HG03521 (cell line): ENCODE data around the gene STAB2.
"Not testable (repeated sequence)": the region's sequence is repeated elsewhere in the genome, so short reads cannot be mapped to it uniquely, and the experiment has no call there.

Experiments used
- ATAC-seq: cut with Tn5 transposase; IDR thresholded peaks from one replicate; pipeline ENCODE4 v1.9.1; 2021; ENCODE audit warnings: mild to moderate bottlenecking, moderate library complexity; ENCODE audit not compliant: unreplicated experiment

The STAB2 gene

DNA sequence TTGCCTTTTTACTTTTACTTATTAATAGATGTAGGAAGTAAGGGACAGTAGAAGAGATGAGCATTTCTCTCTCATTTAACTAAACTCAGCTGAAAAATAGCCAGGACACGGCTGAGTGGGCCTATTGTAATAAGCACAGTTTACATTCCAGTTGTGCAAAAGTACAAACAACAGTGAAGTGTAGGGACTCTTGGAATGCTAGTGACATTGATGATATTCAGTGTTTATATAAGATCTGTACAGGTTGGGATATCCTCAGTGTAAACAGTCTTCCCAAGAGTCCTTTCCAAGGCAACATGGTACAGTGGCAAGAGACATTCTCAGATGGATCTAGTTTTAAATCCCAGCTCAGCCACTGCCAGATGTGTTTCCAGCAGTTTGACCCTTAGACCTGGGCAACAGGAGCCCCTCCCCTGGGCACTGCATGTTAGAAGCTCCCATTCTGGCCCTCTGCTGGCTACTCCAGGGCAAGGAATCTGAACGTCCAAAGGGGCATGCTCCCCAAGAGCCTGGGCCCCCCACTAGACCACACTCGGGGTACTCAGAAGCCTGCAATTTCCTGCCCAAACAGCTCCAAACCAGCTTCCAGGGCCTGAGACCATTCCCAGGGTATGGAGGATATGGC is 55.3 kb downstream of the STAB2 start:
- no peak for ATAC-seq

DNA sequence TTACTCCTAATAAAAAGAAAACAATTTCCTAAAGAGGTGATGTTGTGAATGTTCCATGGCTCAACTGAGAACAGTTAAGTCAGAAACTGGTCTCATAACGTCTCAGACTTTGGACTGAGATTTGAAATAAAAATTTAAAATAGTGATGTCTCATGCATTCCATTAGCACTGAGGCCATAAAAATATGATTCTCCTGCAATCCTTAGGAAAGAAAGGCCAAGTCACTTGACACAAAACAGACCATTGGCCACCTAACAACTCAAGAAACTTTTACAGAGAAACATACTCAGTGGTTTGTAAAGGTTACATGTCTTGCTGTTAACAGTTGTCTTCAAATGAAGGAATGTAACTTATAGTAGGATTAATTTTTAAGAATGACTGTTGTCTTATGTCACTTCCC is 58.1 kb downstream of the STAB2 start:
- no peak for ATAC-seq

DNA sequence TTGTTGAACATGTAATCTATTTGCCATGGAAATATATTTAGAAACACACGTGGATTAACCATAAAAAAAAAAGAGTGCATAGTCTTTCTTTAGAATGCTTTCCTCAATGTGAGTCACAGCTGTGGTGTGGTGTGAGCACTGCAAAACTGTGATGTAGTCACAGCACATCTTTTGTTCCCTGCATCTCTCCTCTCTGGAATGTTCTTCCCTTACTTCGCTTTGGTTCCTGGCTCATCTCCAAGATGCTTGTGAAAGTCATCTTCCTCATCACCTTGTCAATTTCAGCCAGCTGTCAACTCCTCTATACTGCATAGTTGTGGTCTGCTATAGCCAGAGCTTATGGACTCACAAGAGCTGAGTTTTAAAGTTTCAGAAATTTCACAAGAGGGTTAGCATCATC is 60.2 kb downstream of the STAB2 start:
- no peak for ATAC-seq

DNA sequence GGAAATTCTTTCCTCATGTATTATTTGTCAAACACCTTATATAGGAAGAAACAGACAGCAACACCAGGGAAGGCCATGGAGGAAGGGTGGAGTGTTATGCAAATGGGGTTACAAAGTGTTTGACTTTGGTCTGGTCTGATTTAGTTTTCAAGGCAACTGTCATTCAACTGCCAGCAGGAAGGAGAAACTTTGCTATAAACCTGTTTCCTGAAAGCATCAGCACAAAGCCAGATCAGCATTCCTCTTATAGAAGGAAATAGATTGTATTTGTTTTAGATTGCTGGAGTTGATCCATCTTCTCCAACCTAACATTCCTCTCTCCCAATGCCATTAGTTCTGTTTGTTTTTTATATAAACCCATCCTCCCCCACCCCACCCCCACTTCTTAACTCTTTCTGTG is 65.7 kb downstream of the STAB2 start:
- no peak for ATAC-seq

DNA sequence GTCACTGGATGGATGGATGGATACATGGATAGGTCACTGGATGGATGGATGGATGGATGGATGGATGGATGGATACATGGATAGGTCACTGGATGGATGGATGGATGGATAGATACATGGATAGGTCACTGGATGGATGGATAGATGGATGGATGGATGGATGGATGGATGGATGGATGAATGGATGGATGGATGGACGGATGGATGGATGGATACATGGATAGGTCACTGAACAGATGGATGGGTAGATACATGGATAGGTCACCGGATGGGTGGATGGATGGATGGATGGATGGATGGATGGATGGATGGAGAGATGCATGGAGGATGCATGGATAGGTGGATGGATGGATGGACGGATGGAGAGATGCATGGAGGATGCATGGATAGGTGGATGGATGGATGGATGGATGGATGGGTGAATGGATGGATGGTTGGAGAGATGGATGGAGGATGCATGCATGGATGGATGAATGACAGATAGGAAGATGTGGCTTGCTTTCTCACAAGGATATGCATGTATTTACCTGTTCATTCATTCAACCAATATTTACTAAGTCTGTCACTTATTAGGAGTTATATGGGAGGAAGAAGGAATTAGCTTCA is 66.6 kb downstream of the STAB2 start:
- ATAC-seq, result not testable (repeated sequence)

DNA sequence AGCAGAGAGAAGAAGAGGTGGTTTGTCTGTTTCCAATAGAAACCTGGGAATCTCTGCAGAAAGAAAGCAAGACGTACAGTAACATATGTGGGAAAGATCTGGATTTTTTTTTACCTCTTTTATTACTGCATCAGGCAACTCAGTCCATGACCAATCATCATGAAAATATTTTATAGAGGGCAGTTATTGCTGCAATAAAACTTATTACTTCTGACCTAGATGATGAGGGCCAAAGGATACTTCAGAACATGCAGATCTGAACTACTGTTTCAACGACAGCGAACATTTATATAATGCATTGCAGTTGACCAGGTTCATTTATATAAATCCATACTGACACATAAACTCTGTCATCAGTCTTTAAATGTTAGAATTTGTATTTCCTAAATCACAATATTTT is 67.7 kb downstream of the STAB2 start:
- ATAC-seq, result no peak

DNA sequence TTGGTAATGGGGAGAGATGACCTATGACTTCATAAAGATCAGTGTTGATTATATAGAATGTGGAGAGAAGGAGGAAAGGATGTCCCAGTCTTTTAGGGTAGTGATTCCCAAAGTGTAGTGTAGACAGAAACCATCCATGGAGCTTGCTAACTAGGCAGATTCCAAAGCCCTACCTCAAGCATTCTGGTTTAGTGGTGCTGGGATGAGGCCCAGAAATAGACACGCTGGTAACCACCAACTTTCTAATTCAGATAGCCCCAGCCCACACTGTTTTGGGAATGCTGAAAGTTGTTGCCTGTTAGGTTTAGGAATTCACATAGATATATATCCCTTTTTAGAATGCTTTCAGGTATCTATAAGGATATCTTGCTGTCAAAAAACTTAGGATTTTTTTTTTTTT is 69.2 kb downstream of the STAB2 start:
- ATAC-seq, result no peak

DNA sequence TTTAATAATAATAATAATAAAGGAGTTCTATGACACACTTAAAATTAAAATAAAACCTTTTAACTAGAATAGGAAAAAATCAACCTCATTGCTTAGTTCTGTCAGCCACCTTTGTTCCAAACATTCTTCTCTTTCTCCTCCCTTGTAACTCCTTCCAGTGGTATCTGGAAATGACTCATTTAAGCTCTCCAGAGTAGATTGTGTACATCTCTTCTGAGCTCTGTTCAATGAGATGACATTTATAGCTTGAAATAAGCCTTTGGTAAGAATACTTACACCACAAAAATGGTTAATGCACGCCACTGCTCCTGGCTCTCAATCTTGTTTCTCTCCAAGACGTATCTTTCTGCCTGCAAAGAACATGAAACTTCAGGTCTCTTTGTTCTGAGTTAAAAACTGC is 70.3 kb downstream of the STAB2 start:
- ATAC-seq, result no peak

DNA sequence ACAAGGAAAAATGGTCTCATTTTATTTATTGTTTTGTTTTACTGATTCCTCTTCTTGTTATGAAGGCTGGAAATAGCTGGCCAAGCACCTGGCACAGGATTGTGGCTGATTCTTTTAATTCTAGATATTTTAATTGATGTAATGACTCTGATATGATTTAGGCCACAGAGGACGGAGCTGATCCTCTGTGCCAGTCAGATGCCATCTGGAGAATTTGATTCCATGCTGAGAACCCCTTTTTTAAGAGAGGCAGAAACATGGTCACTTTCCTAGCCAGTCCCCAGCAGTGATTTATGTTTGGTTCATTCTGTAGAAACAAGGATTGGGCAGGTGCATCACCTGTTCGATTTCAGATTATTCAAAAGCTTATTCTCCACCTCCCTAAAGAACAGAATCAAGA is 77.6 kb downstream of the STAB2 start:
- no peak for ATAC-seq

DNA sequence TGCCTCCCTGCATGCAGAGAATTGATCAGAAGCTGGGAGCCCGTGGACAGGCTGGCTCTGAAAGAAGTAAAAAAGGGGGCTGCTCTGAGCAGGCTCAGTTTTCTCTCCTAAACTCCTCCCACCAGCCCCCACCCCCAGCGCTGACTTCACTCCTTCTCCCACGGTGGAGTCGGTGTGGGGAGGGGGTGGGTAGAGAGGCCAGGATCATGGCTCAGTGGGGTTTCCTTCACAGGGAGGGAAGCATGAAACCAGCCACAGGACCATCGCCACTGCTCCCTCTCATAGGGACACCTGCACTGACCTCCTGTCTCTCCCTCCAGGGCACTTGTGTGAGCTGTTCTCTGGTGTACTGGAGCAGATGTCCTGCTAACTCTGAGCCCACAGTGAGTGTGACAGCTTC is 78.9 kb downstream of the STAB2 start:
- no peak for ATAC-seq

DNA sequence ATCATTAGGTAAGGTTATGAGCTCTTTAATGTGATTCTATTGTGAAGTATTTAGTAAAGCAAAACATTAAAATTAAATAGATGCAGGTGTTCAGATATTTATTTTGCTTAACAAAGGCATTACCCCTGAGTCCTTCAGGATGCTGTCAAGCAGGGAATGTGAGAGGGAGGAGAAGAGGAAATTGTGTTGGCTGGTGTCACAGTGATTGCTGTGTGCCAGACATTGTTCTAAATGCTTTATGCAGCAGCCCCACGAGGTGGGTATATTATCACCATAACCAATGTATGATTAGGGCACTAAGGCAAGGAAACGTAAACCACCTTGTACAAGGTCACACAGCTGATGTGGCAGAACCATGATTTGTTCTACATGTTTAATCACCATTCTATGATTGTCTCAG is 80.1 kb downstream of the STAB2 start:
- ATAC-seq, result no peak

DNA sequence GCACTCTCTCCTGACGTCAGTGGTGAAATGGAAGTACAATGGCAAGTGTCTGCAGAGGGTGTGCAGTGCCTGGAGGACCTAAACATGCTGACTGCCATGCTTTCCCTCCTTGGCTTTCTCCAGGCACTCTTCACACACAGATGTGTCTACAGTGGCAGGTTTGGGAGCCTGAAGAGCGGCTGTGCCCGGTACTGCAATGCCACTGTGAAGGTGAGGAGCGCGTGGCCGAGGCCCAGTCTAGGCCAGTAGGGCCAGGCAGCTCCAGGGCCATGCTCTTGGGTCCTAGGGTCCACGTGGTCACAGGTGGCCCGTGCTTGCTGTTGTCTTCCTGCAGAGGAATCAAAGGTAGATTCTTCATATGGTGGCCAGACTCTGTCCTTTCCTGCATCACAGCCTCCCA is 81.4 kb downstream of the STAB2 start:
- ATAC-seq, result no peak

DNA sequence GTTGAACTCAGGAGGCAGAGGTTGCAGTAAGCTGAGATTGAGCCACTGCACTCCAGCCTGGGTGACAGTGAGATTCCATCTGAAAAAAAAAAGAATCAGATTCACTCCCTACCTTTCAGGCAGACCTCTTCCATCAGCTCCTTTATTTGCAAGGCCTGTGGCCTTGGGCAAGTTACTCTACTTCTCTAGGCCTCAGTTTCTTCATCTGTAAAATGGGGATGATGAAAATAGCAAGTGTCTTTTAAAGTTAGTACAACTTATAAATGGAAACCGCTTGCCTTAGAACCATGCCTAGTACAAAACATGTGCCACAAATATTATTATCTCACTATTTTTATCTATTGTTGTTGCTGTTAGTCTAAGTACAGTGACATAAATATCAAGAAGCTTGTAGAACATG is 84.3 kb downstream of the STAB2 start:
- ATAC-seq, result no peak

DNA sequence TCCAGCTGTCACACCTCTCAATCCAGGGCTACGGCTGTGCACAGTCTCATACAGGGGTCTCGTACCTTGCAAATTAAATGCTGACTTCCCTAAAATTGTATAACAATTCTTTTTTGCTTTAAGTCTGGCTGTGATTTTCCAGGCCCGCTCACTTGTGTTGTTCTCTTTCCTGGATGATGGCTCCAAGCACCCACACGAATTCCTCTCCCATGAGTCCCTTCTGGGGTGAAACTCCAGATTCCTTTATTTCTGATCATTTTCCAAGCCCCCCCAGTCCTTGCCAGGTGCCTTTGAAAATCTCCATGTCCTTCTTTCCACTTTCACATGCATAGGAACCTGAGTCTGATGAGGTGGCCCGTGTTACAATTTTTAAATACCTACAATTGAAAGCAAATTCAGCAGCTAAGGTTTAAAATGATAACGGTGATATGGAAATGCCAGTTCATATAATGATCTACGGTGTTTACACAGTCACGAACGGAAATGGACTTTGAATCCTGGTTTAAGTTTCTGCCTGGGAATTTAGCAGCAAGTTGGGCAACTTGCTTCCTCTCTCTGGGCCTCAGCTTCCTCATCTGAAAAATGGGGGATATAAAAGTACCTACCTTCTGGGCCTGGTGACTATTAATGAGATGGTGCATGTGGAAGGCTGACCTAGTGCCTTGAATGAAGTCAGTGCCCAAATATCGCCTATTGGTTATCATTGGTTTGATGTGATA is 85.5 kb downstream of the STAB2 start:
- no peak for ATAC-seq

DNA sequence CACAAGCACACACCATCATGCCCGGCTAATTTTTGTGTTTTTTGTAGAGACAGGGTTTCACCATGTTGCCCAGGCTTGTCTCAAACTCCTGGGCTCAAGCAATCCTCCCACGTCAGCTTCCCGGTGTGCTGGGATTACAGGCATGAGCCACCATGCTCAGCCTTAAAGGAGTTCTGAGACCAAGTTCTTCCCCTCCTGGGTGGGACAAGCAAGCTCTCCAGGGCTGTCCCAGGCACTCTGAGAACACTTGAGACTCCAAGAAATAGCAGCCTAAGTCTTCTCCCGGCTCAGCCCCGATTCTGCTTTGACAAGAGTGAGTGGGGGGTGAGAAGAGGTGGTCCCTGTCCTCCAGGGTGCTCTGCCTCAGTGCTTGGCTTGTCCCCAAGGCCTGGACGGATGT is 86.4 kb downstream of the STAB2 start:
- ATAC-seq, result no peak

DNA sequence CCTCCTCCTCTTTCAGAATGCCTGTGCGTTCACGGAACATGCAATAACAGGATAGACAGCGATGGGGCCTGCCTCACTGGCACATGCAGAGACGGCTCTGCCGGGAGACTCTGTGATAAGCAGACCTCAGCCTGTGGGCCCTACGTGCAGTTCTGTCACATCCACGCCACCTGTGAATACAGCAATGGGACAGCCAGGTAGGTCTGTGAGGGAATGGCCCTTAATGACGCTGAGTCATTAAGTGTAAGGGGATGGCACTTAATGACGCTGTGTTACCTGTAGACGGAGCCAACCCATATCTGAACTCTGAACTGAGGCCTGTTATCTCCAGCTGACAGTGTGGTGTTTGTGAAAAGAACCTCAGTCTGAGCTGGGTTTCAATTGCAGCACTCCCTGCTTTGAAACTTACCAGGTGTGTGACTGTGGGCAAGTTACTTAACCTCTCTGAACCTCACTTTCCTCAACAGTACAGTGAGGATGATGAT is 86.9 kb downstream of the STAB2 start:
- ATAC-seq, result no peak

DNA sequence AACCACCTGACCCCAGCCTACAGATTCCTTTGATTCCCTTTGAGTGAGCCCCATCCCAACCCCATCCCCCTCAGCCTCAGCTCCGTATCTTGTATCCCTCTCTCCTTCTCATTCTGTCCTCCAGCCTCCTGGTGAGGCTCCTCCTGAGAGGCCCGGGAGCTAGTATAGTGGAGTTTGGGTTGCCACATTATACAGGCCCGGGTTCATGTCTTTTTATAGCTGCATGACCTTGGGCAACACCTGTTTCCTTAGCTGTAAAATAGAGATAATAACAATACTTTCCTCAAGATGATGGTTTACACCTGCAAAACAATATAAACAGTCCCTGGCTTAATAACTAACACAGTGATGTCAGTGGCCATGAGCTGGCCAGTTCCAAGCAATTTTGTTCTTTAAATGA is 89.8 kb downstream of the STAB2 start:
- ATAC-seq, result no peak

DNA sequence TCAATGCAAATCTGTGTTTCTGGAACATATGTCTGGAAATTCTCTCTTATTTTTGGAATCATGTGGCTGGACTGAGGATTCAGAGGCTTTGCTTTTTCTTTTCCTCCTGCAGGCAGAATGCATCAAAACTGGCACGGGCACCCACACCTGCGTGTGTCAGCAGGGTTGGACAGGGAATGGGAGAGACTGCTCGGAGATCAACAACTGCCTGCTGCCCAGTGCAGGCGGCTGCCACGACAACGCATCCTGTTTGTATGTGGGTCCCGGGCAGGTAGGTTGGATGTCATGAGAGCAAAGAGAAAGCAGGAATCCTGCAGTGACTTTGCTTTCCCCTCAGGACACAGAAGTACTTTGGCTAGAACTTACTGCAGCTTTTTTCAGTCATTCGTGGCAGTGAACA is 90.3 kb downstream of the STAB2 start:
- no peak for ATAC-seq

DNA sequence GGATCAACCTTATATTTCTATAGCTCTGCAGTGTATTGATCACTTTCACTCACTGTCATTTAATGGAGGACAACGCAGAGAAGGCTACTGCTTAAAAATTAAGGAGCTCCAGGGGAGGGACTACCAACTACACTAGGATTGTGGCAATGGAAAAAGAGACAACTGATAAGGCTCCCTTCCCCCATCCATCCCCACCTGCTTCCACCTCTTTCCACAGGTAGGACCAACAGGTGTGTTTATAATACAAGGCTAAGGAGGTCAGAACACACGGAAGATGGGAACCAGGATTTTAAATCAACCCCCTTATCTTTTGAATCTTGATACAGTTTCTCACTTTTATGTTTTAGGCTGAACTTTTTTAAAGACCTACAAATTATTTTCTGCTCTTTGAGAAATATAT is 90.8 kb downstream of the STAB2 start:
- no peak for ATAC-seq

DNA sequence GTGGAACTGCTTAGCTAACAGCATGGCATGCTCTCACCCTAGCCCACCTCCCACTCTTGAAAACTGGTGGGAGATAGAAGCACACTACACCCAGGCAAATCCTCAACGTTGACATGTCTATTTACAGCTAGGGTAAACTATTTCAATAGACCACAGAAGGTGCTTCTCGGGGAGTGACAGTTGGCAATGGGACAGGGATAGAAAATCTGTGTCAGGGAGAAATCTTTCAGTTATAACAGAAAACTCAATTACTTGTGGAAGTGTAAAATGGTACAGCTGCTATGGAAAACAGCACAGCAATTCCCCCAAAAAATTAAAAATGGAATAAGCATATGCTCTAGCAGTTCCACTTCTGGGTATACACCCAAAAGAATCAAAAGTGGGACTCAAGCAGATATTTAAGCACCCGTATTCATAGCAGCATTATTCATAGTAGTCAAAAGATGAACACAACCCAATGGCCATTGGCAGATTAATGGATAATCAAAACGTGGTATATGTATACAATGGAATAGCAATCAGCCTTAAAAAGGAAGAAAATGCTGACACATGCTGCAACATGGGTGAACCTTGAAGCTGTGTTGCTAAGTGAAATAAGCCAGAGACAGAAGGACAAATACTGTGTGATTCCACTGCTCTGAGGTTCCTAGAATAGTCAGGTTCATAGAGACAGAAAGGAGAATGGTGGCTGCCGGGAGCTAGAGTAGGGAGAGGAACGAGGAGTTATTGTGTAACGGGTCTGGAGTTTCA is 92.5 kb downstream of the STAB2 start:
- no peak for ATAC-seq

DNA sequence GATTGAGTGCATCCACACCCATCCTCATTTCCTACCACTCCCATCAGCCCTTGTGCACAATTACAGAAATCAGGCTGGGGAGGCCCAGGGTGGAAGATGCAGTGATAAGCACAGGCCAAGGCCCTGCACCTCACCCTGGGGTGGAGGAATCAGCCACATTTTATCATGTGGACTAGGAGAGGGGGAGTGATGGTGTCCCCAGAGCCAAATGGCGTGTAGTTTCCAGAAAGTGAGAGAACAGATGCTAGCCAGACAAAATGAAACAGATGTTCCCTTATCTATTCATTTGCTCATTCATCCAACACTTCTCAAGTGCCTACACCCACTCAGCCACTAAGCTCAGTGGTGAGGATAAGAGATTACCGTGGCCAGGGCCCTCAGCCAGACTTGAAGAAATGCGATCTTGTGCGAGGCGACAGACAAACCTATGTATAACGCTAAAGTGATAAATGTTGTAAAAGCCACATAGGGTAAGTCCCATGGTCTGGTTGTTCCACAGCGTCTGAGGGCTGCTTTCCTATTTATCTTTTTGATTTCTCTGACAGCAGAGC is 93.6 kb downstream of the STAB2 start:
- no peak for ATAC-seq
